Right atrium auricular region (tissue), 2 donors: ENCODE results near the gene STAC3. TPM values are rescaled to one million over a fixed set of nuclear protein-coding genes. Genes with fewer than 3 reads are reported as not detected.

Experiments
- DNase-seq: peaks from one replicate; pipeline ENCODE4 v3.0.0-alpha.2; 2019; ENCODE audit warnings: low spot score
- H3K27ac ChIP-seq, 2 donors: fragments of 200-600 bp; sonication (generic); 1 replicate in 1 of 2; 2 replicates in 1 of 2; pipeline ENCODE4 v1.5.1; 2016 to 2019
- H3K27me3 ChIP-seq, 2 donors: fragments of 200-600 bp; sonication (generic); one replicate each; pipeline versions ENCODE4 v1.5.1 to v1.6.0; 2017 to 2019
- H3K36me3 ChIP-seq: fragments of 200-600 bp; sonication (generic); one replicate; pipeline ENCODE4 v1.5.1; 2016
- H3K4me1 ChIP-seq, 2 donors: fragments of 200-600 bp; sonication (generic); one replicate each; pipeline versions ENCODE4 v1.5.1 to v1.6.0; 2017 to 2019
- H3K4me3 ChIP-seq, 2 donors: fragments of 200-600 bp; sonication (generic); 1 replicate in 1 of 2; 2 replicates in 1 of 2; pipeline ENCODE4 v1.5.1; 2017 to 2019; ENCODE audit warnings: mild to moderate bottlenecking in 1 of 2, moderate library complexity in 1 of 2
- H3K9me3 ChIP-seq, 2 donors: fragments of 200-600 bp; sonication (generic); one replicate each; pipeline ENCODE4 v1.5.1; 2019
- CTCF ChIP-seq, 2 donors: fragments of 200-600 bp; sonication (generic); IDR thresholded peaks; one replicate each; pipeline ENCODE4 v1.5.1; 2019; ENCODE audit warnings: antibody characterized with exemption in 2 of 2
- total RNA-seq, 2 donors: library from RNA; depleted of rRNA; stranded (reverse); fragments of >200 nt; gene quantifications; one replicate each; pipeline ENCODE4 v1.1.0, GENCODE V29; 2016

Gene STAC3
- total RNA-seq, 2 donors from 2014 or later: 0.48 to 0.59 TPM

- Histone ChIP-seq H3K27me3 (no peaks in the 10 kb centered on the region), H3K4me1 (peaks cover 0 to 10% of the 10 kb centered on the region in 2 donors), H3K9me3 (no peaks in the 10 kb centered on the region), H3K27ac (no peak overlapping the region), H3K4me3 (no peak overlapping the region), H3K36me3 (peaks cover 36% of the 10 kb centered on the region)
- no peak for DNase-seq
- no peak for TF ChIP-seq CTCF (IDR thresholded peaks at IDR 0.05)
These were observed 20.0 kb upstream of the STAC3 start for GRCh38 chr12:57270966-57271470.

- no peak for TF ChIP-seq CTCF (IDR thresholded peaks at IDR 0.05)
- Histone ChIP-seq H3K27me3 (no peaks in the 10 kb centered on the region), H3K36me3 (peaks cover 36% of the 10 kb centered on the region), H3K9me3 (no peaks in the 10 kb centered on the region), H3K4me1 (peaks cover 0 to 26% of the 10 kb centered on the region in 2 donors), H3K4me3 (no peak overlapping the region), H3K27ac (no peak overlapping the region)
- DNase-seq: no peak
These were observed 17.3 kb upstream of the STAC3 start for GRCh38 chr12:57268264-57268663.

- Histone ChIP-seq H3K4me1 (peaks cover 0 to 22% of the 10 kb centered on the region in 2 donors), H3K9me3 (no peaks in the 10 kb centered on the region), H3K4me3 (no peak overlapping the region), H3K27me3 (no peaks in the 10 kb centered on the region), H3K36me3 (peaks cover 36% of the 10 kb centered on the region), H3K27ac (no peak overlapping the region)
- TF ChIP-seq CTCF (IDR thresholded peaks at IDR 0.05): no peak
- no peak for DNase-seq
These were observed 15.7 kb upstream of the STAC3 start for GRCh38 chr12:57266681-57267080.

- Histone ChIP-seq H3K27ac (peak overlapping the region in 1 of 2 donors; percentile 81), H3K4me3 (no peak overlapping the region), H3K9me3 (no peaks in the 10 kb centered on the region), H3K4me1 (peaks cover 0 to 46% of the 10 kb centered on the region in 2 donors), H3K27me3 (no peaks in the 10 kb centered on the region), H3K36me3 (peaks cover 31% of the 10 kb centered on the region)
- DNase-seq: no peak
- no peak for TF ChIP-seq CTCF (IDR thresholded peaks at IDR 0.05)
These were observed 12.1 kb upstream of the STAC3 start for GRCh38 chr12:57263096-57263495.

GRCh38 chr12:57262126-57262822, 11.3 kb upstream of the STAC3 start:
- DNase-seq: no peak
- H3K4me3 ChIP-seq: no peak overlapping the region
- H3K9me3 ChIP-seq: no peaks in the 10 kb centered on the region
- H3K36me3 ChIP-seq: peaks cover 33% of the 10 kb centered on the region
- H3K27me3 ChIP-seq: no peaks in the 10 kb centered on the region
- TF ChIP-seq CTCF (IDR thresholded peaks at IDR 0.05): no peak
- H3K27ac ChIP-seq: peak overlapping the region; percentile 61 to 81
- peaks cover 0 to 46% of the 10 kb centered on the region in 2 donors for H3K4me1 ChIP-seq
